Omental fat pad (tissue), 4 donors: ENCODE measurements around the gene PEPD. TPM values are rescaled to one million over a fixed set of nuclear protein-coding genes. Genes with fewer than 3 reads are reported as not detected.

Experiments used
- ATAC-seq: fragments of 150-250 bp; one replicate; pipeline ENCODE4 v1.9.1; 2016; ENCODE audit warnings: mild to moderate bottlenecking, moderate library complexity; ENCODE audit not compliant: low FRiP score
- DNase-seq: peaks from one replicate; pipeline ENCODE4 v3.0.0-alpha.2; 2019; ENCODE audit warnings: low spot score
- CTCF ChIP-seq, 3 donors: fragments of 450-650 bp; IDR thresholded peaks; one replicate each; pipeline ENCODE4 v1.5.1; 2016 to 2017; ENCODE audit warnings: antibody characterized with exemption in 3 of 3, mild to moderate bottlenecking in 3 of 3, moderate library complexity in 2 of 3
- total RNA-seq, 4 donors: library from RNA; depleted of rRNA; stranded (reverse); fragments of >200 nt; gene quantifications; one replicate each; pipeline ENCODE4 v1.1.0, GENCODE V29; 2016

Gene PEPD
- total RNA-seq, 4 donors from 2014 or later = 78.9 to 99.3 (median 89.8) TPM

- no peak for DNase-seq
- no peak for ATAC-seq
Observed at GRCh38 chr19:33547676-33548075, 26.1 kb upstream of the PEPD start.

GRCh38 chr19:33546656-33547055 is 25.1 kb upstream of the PEPD start:
- ATAC-seq (no peak), DNase-seq (no peak)
- TF ChIP-seq CTCF (IDR thresholded peaks at IDR 0.05) = no peak

More at GRCh38 chr19:33547676-33548075, 26.1 kb upstream of the PEPD start:
- TF ChIP-seq CTCF (IDR thresholded peaks at IDR 0.05) = no peak

GRCh38 chr19:33545217-33545981 is 23.8 kb upstream of the PEPD start:
- no peak for DNase-seq
- ATAC-seq = no peak
- no peak for TF ChIP-seq CTCF (IDR thresholded peaks at IDR 0.05)

- no peak for DNase-seq
- no peak for ATAC-seq
- no peak for TF ChIP-seq CTCF (IDR thresholded peaks at IDR 0.05)
Observed at GRCh38 chr19:33535226-33535625, 13.6 kb upstream of the PEPD start.

GRCh38 chr19:33532859-33533460 is 11.4 kb upstream of the PEPD start:
- DNase-seq = no peak
- ATAC-seq = no peak
- TF ChIP-seq CTCF (IDR thresholded peaks at IDR 0.05) = no peak

GRCh38 chr19:33530842-33531241 is 9.3 kb upstream of the PEPD start:
- TF ChIP-seq CTCF (IDR thresholded peaks at IDR 0.05) = no peak
- no peak for ATAC-seq

GRCh38 chr19:33530296-33530695 is 8.7 kb upstream of the PEPD start:
- TF ChIP-seq CTCF (IDR thresholded peaks at IDR 0.05) = no peak
- ATAC-seq (no peak), DNase-seq (no peak)

More at GRCh38 chr19:33530842-33531241, 9.3 kb upstream of the PEPD start:
- DNase-seq = no peak
